ENCODE measurements around the gene SCFD2. TPM values are rescaled to one million over a fixed set of nuclear protein-coding genes. Genes with fewer than 3 reads are reported as not detected.

The SCFD2 gene
- total and polyA plus RNA-seq, 2 of the 8 experiments (the other 6 are each of a cell fraction or from before 2014, with no cell fraction given), result 6.2 to 10.2 TPM

DNA sequence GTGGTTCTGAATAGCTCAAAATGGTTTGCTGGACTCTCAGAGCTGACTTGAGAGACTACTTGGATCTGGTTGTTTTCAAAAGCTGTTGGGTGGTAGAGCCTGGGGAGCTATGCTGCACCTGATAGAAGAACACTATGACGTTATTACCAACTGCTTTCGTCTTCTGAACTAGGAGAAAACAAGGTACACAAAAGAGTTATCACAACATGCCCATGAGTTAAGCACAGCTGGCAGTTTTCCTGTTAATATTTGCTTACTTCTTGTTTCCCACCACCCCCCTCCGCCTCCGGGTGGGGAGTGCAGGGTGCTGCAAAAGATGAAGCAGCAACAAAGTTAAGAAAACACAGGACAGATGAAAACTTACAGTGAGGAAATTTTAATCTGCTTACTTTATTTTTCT lies 434.6 kb downstream of the SCFD2 start:
- H3K56ac ChIP-seq (replicated peaks; ENCODE audit: insufficient read length, low read depth, low read length), result no peak overlapping the region
- POLR2A ChIA-PET (ENCODE audit: partially characterized antibody), result no interaction called here
- FAIRE-seq, result no peak
- no peak for TF ChIP-seq RBBP5 (IDR thresholded peaks at IDR 0.05; ENCODE audit: borderline replicate concordance, low read depth, low read length)
- TF ChIP-seq RAD21 (IDR thresholded peaks at IDR 0.05 in 1 of 2, conservative IDR thresholded peaks at IDR 0.05 in 1 of 2; ENCODE audit: low read depth in 2 of 2, low read length in 2 of 2), result no peak
- TF ChIP-seq ASH2L (IDR thresholded peaks at IDR 0.05; ENCODE audit: low read length), result no peak
- no peak for TF ChIP-seq KDM5A (IDR thresholded peaks at IDR 0.05; ENCODE audit: low read length)
- TF ChIP-seq, protein P1, sequence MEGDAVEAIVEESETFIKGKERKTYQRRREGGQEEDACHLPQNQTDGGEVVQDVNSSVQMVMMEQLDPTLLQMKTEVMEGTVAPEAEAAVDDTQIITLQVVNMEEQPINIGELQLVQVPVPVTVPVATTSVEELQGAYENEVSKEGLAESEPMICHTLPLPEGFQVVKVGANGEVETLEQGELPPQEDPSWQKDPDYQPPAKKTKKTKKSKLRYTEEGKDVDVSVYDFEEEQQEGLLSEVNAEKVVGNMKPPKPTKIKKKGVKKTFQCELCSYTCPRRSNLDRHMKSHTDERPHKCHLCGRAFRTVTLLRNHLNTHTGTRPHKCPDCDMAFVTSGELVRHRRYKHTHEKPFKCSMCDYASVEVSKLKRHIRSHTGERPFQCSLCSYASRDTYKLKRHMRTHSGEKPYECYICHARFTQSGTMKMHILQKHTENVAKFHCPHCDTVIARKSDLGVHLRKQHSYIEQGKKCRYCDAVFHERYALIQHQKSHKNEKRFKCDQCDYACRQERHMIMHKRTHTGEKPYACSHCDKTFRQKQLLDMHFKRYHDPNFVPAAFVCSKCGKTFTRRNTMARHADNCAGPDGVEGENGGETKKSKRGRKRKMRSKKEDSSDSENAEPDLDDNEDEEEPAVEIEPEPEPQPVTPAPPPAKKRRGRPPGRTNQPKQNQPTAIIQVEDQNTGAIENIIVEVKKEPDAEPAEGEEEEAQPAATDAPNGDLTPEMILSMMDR (IDR thresholded peaks at IDR 0.05; ENCODE audit: control extremely low read depth in 1 of 3, insufficient read depth in 1 of 3, low read depth in 1 of 3, low read length in 3 of 3), result no peak
- TF ChIP-seq KDM1A (IDR thresholded peaks at IDR 0.05; ENCODE audit: borderline replicate concordance, low read length), result no peak
- TF ChIP-seq CHD1 (IDR thresholded peaks at IDR 0.05; ENCODE audit: low read depth, low read length), result no peak
- no peak for TF ChIP-seq HDAC6 (IDR thresholded peaks at IDR 0.05; ENCODE audit: low read depth, low read length)
- no peak for TF ChIP-seq EP300 (IDR thresholded peaks at IDR 0.05; ENCODE audit: borderline replicate concordance in 1 of 2, low read depth in 2 of 2, low read length in 2 of 2)
- TF ChIP-seq EGR1 (IDR thresholded peaks at IDR 0.05; ENCODE audit: borderline replicate concordance, low read depth, low read length), result no peak
- TF ChIP-seq TAF1 (IDR thresholded peaks at IDR 0.05; ENCODE audit: low read depth, low read length), result no peak
- no peak for TF ChIP-seq TAF7 (optimal IDR thresholded peaks at IDR 0.05; ENCODE audit: borderline replicate concordance, low read depth, low read length)

More for the DNA sequence above, 434.6 kb downstream of the SCFD2 start:
- Histone ChIP-seq H3K14ac (ENCODE audit: insufficient read length) (no peak overlapping the region), H3K4me2 (ENCODE audit: insufficient read depth in 1 of 2, low read depth in 2 of 2, low read length in 2 of 2) (no peak overlapping the region), H3K36me3 (ENCODE audit: control insufficient read depth in 2 of 4, insufficient read depth in 4 of 4, low read length in 3 of 4) (no peaks in the 10 kb centered on the region), H2BK12ac (ENCODE audit: low read depth, low read length) (no peak overlapping the region), H3K9ac (replicated peaks in 1 of 4; ENCODE audit: extremely low read depth in 1 of 4, low read depth in 3 of 4, low read length in 3 of 4) (no peak overlapping the region), H3K79me1 (ENCODE audit: low read depth, low read length) (no peaks in the 10 kb centered on the region), H4K5ac (ENCODE audit: insufficient read length, low read depth, low read length) (no peak overlapping the region), H4K91ac (replicated peaks; ENCODE audit: insufficient read length, low read length) (no peak overlapping the region), H3K23me2 (ENCODE audit: low read depth, low read length) (no peaks in the 10 kb centered on the region), H4K20me1 (replicated peaks in 1 of 2; ENCODE audit: control insufficient read depth in 1 of 2, insufficient read depth in 2 of 2, low read length in 2 of 2) (no peaks in the 10 kb centered on the region), H3K9me3 (ENCODE audit: insufficient read depth in 2 of 2, low read depth in 1 of 2, low read length in 1 of 2) (no peaks in the 10 kb centered on the region), H3K79me2 (ENCODE audit: control insufficient read depth in 1 of 2, insufficient read depth in 2 of 2, low read length in 2 of 2) (no peaks in the 10 kb centered on the region), H4K8ac (ENCODE audit: extremely low read depth, insufficient read depth, low read length) (no peak overlapping the region), H3K4me3 (ENCODE audit: extremely low read depth in 1 of 4, insufficient read depth in 2 of 4, low read depth in 3 of 4, low read length in 4 of 4) (no peak overlapping the region), H3K4ac (replicated peaks; ENCODE audit: insufficient read length, low read depth, low read length) (no peak overlapping the region), H3K27ac (ENCODE audit: low read depth, low read length) (no peak overlapping the region), H2BK120ac (replicated peaks; ENCODE audit: low read depth, low read length) (no peak overlapping the region), H2AFZ (ENCODE audit: low read length) (no peak overlapping the region), H3K23ac (ENCODE audit: insufficient read length) (no peak overlapping the region), H2BK20ac (ENCODE audit: low read length) (no peak overlapping the region), H2BK5ac (ENCODE audit: low read depth, low read length) (no peak overlapping the region), H2AK5ac (ENCODE audit: low read depth, low read length) (no peak overlapping the region), H3K4me1 (replicated peaks in 1 of 4; ENCODE audit: control insufficient read depth in 3 of 4, insufficient read depth in 4 of 4, low read length in 3 of 4) (peaks cover under 1 to 5% (median 5%) of the 10 kb centered on the region in 4 experiments), H2BK15ac (ENCODE audit: low read length) (no peak overlapping the region), H3K27me3 (replicated peaks in 1 of 4; ENCODE audit: control insufficient read depth in 3 of 4, extremely low read depth in 1 of 4, insufficient read depth in 3 of 4, low read length in 3 of 4) (no peaks in the 10 kb centered on the region), H3K18ac (ENCODE audit: extremely low read depth, low read length) (no peak overlapping the region)
- 93% methylated on average over 4 of the region's 4 CpGs; no CpG with 5 or more reads in 1 of the 2 experiments for WGBS, 2 experiments (ENCODE audit: extremely low coverage in 1 of 2, insufficient coverage in 1 of 2, insufficient read length in 1 of 2, insufficient replicate concordance in 2 of 2, low coverage in 1 of 2, low lambda C conversion rate in 2 of 2, missing lambda C conversion rate in 1 of 2)
- no peak for DNase-seq (ENCODE audit: low read depth in 1 of 2, low spot score in 2 of 2)
- CTCF ChIA-PET (ENCODE audit: partially characterized antibody), result interaction anchor here (0.8 kb wide), 1 partner anchor 9 kb away, joined by 3 read pairs; no protein-coding TSS in a partner anchor

Measured in H1 (cell line).